T-helper 22 cell (primary cell): ENCODE measurements around the gene CDH8.

Source experiments
- DNase-seq: peaks from one replicate; pipeline ENCODE4 v3.0.0-alpha.2; 2020; ENCODE audit warnings: low read depth

The CDH8 gene

DNA sequence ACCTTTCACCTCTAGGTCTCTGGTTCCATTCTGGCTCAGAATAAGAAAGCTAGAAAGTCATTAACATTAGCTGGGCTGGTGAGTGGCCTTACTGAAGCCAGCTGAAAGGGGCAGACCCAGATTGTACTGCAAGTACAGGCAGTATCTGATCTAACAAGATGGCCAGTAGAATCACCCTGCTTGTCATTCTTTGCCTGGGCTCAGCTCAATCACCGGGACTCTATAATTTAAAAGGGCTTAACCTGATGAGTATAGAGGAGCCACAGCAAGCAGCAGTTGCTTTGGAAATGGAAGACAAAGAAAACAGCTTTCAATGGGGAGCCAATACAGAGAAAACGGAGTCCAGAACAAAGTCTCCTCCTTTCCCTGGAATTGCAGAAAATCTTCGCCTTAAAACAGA is 13.6 kb downstream of the CDH8 start:
- no peak for DNase-seq

GRCh38 chr16:62021161-62021581 is 15.1 kb downstream of the CDH8 start:
- no peak for DNase-seq

DNA sequence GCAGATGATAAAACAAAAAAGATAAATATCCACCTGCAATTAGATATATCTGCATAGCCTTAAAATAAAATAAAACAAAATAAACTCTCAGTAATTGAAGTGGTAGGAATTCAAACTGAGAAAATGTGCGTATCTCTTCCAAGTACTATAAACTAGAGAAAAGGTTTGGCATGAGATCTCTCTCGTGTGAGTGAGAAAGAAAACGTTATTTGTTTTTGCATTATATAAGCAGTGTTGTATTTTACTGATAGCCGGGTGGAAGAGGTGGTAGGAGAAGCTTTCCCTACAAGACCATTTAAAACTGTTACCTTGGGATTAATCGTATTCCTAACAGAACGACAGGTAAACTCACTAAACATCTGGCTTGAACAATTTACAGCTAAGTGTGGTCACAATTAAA is 15.6 kb downstream of the CDH8 start:
- DNase-seq: no peak

DNA sequence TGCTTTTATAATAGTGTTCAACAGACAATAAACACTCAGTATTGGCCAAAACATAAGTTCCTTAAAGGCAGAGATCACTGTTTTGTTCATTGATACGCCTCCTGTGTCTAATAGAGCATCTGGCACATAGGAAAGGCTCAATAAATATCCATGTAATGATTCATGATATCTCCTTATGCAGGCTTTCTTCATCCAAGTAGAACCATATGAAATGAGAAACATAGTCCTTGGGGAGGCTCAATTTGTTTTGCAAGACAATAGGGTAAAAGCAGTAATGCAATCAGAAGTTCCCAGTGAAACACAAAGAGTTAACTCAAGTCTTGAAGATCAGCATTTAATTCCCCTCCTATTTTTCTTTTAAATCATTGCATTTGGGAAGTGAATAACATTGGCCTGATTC is 16.4 kb downstream of the CDH8 start:
- no peak for DNase-seq

- DNase-seq: no peak
Measured at GRCh38 chr16:62018301-62019060, 17.8 kb downstream of the CDH8 start.

- no peak for DNase-seq
Measured at GRCh38 chr16:62014319-62014923, 21.8 kb downstream of the CDH8 start.

GRCh38 chr16:62010186-62010585 is 26.1 kb downstream of the CDH8 start:
- DNase-seq: no peak

DNA sequence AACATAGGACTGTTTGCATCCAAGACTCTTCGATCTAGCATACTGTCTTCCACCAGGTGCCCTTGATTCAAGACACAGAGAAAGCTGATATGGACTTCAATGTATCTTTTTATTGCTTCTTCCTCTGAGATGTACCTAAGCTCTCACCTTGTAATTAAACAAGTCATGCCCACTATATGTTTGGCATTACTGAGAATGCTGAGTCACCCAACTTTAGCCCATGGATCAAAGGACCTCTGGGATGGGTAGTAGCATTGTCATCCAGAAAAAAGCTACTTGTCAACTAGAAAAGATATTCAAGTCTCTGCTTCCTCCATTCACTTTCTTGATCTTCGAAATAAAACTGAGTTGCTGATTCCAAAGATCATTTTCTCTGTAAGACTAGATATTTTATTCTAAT is 37.8 kb downstream of the CDH8 start:
- no peak for DNase-seq

- DNase-seq: no peak
Measured at GRCh38 chr16:61993108-61993507, 43.1 kb downstream of the CDH8 start.

- DNase-seq: no peak
Measured at GRCh38 chr16:61987474-61988012, 48.7 kb downstream of the CDH8 start.

DNA sequence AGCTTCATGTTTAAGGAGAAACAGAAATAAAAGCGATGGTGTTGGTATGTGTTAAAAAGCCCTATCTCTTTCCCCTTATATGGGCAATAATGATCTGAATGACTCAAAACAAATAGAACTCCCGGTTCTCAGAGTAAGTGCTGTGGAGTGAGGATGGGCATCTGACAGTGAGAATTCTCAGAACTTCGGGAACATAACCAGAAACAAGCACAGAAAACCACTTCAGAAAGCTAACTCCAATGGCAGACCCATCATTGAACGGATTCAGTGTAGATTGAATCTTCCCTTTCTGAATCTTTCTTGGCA is 67.2 kb downstream of the CDH8 start:
- no peak for DNase-seq

- DNase-seq: no peak
Measured at GRCh38 chr16:61968242-61969076, 67.8 kb downstream of the CDH8 start.

DNA sequence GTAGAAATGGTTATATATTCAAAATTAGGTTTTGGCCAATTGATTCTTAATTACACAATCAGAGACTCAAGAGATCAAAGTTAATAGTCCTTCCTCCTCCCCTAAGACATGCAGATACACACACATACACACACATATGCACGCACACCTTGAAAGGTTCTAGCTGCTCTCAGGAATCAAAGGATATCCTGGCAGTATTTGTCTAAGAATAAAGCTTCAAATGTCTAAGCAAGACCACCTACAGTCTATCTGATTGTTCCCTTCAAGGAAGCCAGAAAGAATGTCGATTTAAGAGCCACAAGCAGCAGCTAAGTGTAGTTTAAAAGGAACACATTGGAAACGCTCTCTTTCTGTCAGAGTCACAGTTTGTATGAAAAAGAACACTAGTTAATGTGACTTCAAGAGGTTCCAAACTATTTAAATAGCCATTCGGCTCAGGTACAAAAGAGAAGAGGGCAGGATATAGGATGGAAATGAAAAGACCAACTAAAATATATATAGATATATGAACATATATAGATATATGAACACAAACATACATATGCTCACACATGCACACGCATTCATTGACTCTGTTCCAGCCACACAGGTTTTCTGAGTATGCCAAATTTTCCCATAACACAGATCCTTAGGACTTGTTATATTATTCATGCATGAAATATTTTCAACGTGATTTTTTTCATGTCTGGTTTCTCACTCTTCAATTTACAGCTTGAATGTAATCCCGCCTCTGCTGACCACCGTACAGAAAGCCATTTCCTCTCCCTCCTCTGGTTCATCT is 79.0 kb downstream of the CDH8 start:
- DNase-seq: no peak

GRCh38 chr16:61952841-61953240 is 83.4 kb downstream of the CDH8 start:
- DNase-seq: no peak

GRCh38 chr16:61948414-61948813 is 87.8 kb downstream of the CDH8 start:
- DNase-seq: no peak

- no peak for DNase-seq
Measured at GRCh38 chr16:61946019-61946418, 90.2 kb downstream of the CDH8 start.

DNA sequence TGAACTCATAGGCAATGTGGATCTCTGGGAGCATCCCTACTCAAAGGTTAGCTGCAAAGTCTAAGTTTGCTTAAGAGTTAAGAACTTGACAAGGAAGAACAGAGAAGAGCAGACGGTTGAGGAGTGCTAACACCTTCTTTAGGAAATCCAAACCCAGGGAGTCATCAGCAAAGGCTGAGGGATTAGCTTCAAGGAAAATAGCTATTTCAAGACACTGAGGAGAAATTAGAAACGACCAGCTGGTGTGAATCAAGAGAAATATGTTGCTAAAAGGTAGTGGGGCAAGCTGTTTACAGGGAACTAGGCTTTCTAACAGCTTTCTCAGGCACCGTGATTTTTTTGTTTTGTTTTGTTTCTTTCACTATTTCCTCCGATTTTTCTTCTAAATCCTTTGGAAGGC is 90.7 kb downstream of the CDH8 start:
- DNase-seq: no peak

- no peak for DNase-seq
Measured at GRCh38 chr16:61944004-61944403, 92.2 kb downstream of the CDH8 start.

- no peak for DNase-seq
Measured at GRCh38 chr16:61940611-61941010, 95.6 kb downstream of the CDH8 start.

DNA sequence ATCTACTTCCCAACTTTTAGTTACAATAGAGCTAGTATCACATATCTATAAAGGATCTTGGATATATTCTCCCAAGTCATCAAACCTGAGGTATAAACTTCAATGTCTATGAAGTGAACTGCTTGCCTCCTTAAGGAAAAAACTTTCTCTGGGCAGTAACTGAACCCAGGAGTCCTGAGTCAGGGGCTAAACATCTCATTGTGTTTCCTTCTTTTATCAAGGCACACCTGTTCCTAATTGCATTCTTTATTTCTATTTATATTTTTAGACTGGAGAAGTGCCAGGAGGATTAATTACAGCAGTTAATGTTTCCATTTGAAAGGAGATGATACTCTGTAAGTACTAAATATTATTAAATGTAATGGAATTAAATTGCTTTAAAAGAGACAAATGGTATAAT is 98.6 kb downstream of the CDH8 start:
- DNase-seq: no peak

DNA sequence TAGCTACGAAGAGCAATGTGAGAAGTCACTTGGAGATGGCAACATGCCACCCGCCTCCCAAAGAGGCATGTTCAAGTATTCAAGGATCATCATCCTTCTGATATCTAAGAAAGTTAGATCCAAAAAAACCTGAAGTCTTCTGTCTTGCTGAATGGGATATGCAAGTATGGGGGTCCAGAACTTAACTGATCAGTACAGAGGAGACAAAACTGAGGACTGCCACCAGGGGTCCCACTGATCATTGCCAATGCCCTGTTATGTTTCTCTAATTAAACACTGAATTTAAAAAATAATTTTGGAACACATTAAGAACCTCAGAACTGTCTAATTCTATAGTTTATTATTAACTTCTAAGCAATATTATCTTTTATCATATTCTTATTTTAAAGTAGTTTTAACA is 99.7 kb downstream of the CDH8 start:
- DNase-seq: no peak

GRCh38 chr16:61934601-61935000 is 101.6 kb downstream of the CDH8 start:
- no peak for DNase-seq
